Measurements from ENCODE around the gene CHI3L1.

DNA sequence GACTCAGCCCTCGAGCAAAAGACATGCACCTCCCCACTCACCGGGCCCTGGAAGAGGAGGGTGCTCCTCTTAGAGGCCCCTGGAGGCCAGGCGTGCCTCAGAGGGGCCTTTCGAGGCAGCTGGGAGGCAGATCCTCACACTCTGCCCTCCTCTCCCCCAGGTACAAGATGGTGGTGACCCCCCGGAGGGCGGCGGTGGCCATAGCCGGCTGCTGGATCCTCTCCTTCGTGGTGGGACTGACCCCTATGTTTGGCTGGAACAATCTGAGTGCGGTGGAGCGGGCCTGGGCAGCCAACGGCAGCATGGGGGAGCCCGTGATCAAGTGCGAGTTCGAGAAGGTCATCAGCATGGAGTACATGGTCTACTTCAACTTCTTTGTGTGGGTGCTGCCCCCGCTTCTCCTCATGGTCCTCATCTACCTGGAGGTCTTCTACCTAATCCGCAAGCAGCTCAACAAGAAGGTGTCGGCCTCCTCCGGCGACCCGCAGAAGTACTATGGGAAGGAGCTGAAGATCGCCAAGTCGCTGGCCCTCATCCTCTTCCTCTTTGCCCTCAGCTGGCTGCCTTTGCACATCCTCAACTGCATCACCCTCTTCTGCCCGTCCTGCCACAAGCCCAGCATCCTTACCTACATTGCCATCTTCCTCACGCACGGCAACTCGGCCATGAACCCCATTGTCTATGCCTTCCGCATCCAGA is 21.3 kb downstream of the CHI3L1 start:
- no peak for TF ChIP-seq POLR2A (IDR thresholded peaks at IDR 0.05)
- TF ChIP-seq, protein P1, sequence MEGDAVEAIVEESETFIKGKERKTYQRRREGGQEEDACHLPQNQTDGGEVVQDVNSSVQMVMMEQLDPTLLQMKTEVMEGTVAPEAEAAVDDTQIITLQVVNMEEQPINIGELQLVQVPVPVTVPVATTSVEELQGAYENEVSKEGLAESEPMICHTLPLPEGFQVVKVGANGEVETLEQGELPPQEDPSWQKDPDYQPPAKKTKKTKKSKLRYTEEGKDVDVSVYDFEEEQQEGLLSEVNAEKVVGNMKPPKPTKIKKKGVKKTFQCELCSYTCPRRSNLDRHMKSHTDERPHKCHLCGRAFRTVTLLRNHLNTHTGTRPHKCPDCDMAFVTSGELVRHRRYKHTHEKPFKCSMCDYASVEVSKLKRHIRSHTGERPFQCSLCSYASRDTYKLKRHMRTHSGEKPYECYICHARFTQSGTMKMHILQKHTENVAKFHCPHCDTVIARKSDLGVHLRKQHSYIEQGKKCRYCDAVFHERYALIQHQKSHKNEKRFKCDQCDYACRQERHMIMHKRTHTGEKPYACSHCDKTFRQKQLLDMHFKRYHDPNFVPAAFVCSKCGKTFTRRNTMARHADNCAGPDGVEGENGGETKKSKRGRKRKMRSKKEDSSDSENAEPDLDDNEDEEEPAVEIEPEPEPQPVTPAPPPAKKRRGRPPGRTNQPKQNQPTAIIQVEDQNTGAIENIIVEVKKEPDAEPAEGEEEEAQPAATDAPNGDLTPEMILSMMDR (IDR thresholded peaks at IDR 0.05): no peak

Measured in transverse colon (tissue), 3 donors.